Natural killer cell (primary cell): Measurements from ENCODE around the gene ARID1B. TPM values are rescaled to one million over a fixed set of nuclear protein-coding genes. Genes with fewer than 3 reads are reported as not detected.

Experiments
- ATAC-seq, 3 donors: fragments of 150-1000 bp in 2 of 3; fragments of 200-7000 bp in 1 of 3; cut with Tn5 transposase; 1 replicate in 1 of 3; 2 replicates in 2 of 3; pipeline ENCODE4 v1.10.0; 2021; ENCODE audit warnings: mild to moderate bottlenecking in 2 of 3, moderate library complexity in 2 of 3
- DNase-seq, 2 donors: peaks; one replicate each; pipeline versions ENCODE4 v3.0.0 to v3.0.0-alpha.2; 2013 to 2021; ENCODE audit warnings: mixed read lengths in 1 of 2
- H3K27ac ChIP-seq: one replicate; pipeline ENCODE4 v1.5.1; 2013; ENCODE audit warnings: mild to moderate bottlenecking, low read length
- H3K27me3 ChIP-seq: one replicate; pipeline ENCODE4 v1.6.1; 2013; ENCODE audit warnings: low read length; ENCODE audit not compliant: control insufficient read depth, insufficient read depth
- H3K36me3 ChIP-seq: one replicate; pipeline ENCODE4 v1.6.1; 2013; ENCODE audit warnings: low read length; ENCODE audit not compliant: control insufficient read depth, insufficient read depth
- H3K4me1 ChIP-seq: one replicate; pipeline ENCODE4 v1.6.1; 2013; ENCODE audit warnings: low read length; ENCODE audit not compliant: control insufficient read depth, insufficient read depth
- H3K4me3 ChIP-seq: one replicate; pipeline ENCODE4 v1.5.1; 2013; ENCODE audit warnings: low read length
- H3K9me3 ChIP-seq: one replicate; pipeline ENCODE4 v1.6.1; 2013; ENCODE audit warnings: low read length; ENCODE audit not compliant: control insufficient read depth, insufficient read depth
- H3K27ac Mint-ChIP-seq, 2 donors: one replicate each; pipeline ENCODE4 v1.8.0; 2022; ENCODE audit warnings: mild to moderate bottlenecking in 2 of 2, mixed read lengths in 2 of 2, moderate library complexity in 1 of 2
- H3K27me3 Mint-ChIP-seq, 2 donors: one replicate each; pipeline ENCODE4 v1.8.0; 2022; ENCODE audit warnings: low read depth in 2 of 2, mixed read lengths in 2 of 2
- H3K36me3 Mint-ChIP-seq: one replicate; pipeline ENCODE4 v1.8.0; 2022; ENCODE audit warnings: mixed read lengths
- H3K4me1 Mint-ChIP-seq, 2 donors: one replicate each; pipeline ENCODE4 v1.8.0; 2022; ENCODE audit warnings: mixed read lengths in 2 of 2
- H3K4me3 Mint-ChIP-seq: one replicate; pipeline ENCODE4 v1.8.0; 2022; ENCODE audit warnings: mild to moderate bottlenecking, moderate library complexity, mixed read lengths
- H3K9me3 Mint-ChIP-seq, 2 donors: one replicate each; pipeline ENCODE4 v1.8.0; 2022; ENCODE audit warnings: mixed read lengths in 2 of 2
- CTCF ChIP-seq: fragments of 200-600 bp; IDR thresholded peaks from one replicate; pipeline ENCODE4 v1.8.0; 2022; ENCODE audit warnings: antibody characterized with exemption
- WGBS: methylation state at CpG from one replicate; pipeline ENCODE4 v1.1.7; 2013; ENCODE audit warnings: missing lambda C conversion rate; ENCODE audit not compliant: insufficient coverage; 5-methylcytosine and 5-hydroxymethylcytosine counted together
- intact Hi-C: fragments of 100-400 bp; cut with micrococcal nuclease; formaldehyde crosslinking; loops from one replicate; pipeline ENCODE4 v1.14.2; 2022
- total RNA-seq, 4 donors: library from RNA; stranded (reverse); fragments of 120-200 nt in 1 of 4; gene quantifications; one replicate each; pipeline versions ENCODE4 v1.2.3 to v1.2.4, GENCODE V29; 2013 to 2022

ARID1B gene
- total RNA-seq, 3 donors from 2014 or later (not counting 1 experiment from before 2014, with no cell fraction given), result 180 to 201 (median 189) TPM

- under 1% methylated on average over 87 of the region's 100 CpGs for WGBS
- Histone ChIP-seq H3K27ac (peak overlapping the region; percentile 74), H3K4me1 (peaks cover 13% of the 10 kb centered on the region), H3K27me3 (no peaks in the 10 kb centered on the region), H3K4me3 (peak overlapping the region; percentile 89), H3K9me3 (no peaks in the 10 kb centered on the region), H3K36me3 (no peaks in the 10 kb centered on the region)
- H3K4me1 Mint-ChIP-seq, result peaks cover 42 to 49% of the 10 kb centered on the region in 2 donors
- no peak for TF ChIP-seq CTCF
- H3K9me3 Mint-ChIP-seq, result no peaks in the 10 kb centered on the region
- H3K27ac Mint-ChIP-seq, result peak overlapping the region; percentile 92
- H3K4me3 Mint-ChIP-seq, result peak overlapping the region; percentile 88
- no peaks in the 10 kb centered on the region for H3K36me3 Mint-ChIP-seq
- intact Hi-C loops, result loop anchor here (5.0 kb wide), 1 partner anchor 404 kb away; no protein-coding TSS in a partner anchor
- DNase-seq (peak; percentile 58 to 59), ATAC-seq (peak; percentile 2 to 6 (median 4))
- H3K27me3 Mint-ChIP-seq, result no peaks in the 10 kb centered on the region
These were observed 1.5 kb downstream of the ARID1B start for GRCh38 chr6:156778454-156779205.

- H3K27ac ChIP-seq, result peak overlapping the region; percentile 78
- peaks cover 14% of the 10 kb centered on the region for H3K4me1 ChIP-seq
- no peak for TF ChIP-seq CTCF
- DNase-seq (peak; percentile 33 to 71), ATAC-seq (peak; percentile 13 to 17 (median 16))
- peak overlapping the region; percentile 71 for H3K4me3 ChIP-seq
- no peaks in the 10 kb centered on the region for H3K36me3 ChIP-seq
- WGBS, result under 1% methylated on average over 108 of the region's 108 CpGs
- H3K36me3 Mint-ChIP-seq, result no peaks in the 10 kb centered on the region
- H3K4me3 Mint-ChIP-seq, result peak overlapping the region; percentile 93
- no peaks in the 10 kb centered on the region for H3K27me3 Mint-ChIP-seq
- H3K9me3 Mint-ChIP-seq, result no peaks in the 10 kb centered on the region
- H3K27ac Mint-ChIP-seq, result peak overlapping the region; percentile 92 to 98
- intact Hi-C loops, result loop anchor here (2.0 to 5.0 kb wide), 3 partner anchors 73 to 403 kb away; no protein-coding TSS in a partner anchor
- no peaks in the 10 kb centered on the region for H3K27me3 ChIP-seq
- no peaks in the 10 kb centered on the region for H3K9me3 ChIP-seq
- peaks cover 46 to 48% of the 10 kb centered on the region in 2 donors for H3K4me1 Mint-ChIP-seq
These were observed 2.3 kb downstream of the ARID1B start for GRCh38 chr6:156779206-156780094.

GRCh38 chr6:156780102-156780641 lies 3.0 kb downstream of the ARID1B start:
- WGBS, result under 1% methylated on average over 9 of the region's 9 CpGs
- H3K27me3 Mint-ChIP-seq, result no peaks in the 10 kb centered on the region

More at GRCh38 chr6:156780102-156780641, 3.0 kb downstream of the ARID1B start:
- ATAC-seq (peak; percentile 48 to 69 (median 60)), DNase-seq (peak; percentile 26 to 86)
- peaks cover 16% of the 10 kb centered on the region for H3K4me1 ChIP-seq
- Mint-ChIP-seq H3K36me3 (no peaks in the 10 kb centered on the region), H3K4me1 (peaks cover 41 to 46% of the 10 kb centered on the region in 2 donors), H3K4me3 (peak overlapping the region; percentile 93), H3K9me3 (no peaks in the 10 kb centered on the region), H3K27ac (peak overlapping the region; percentile 92 to 98)
- H3K27me3 ChIP-seq, result no peaks in the 10 kb centered on the region
- no peaks in the 10 kb centered on the region for H3K9me3 ChIP-seq
- no peaks in the 10 kb centered on the region for H3K36me3 ChIP-seq
- peak overlapping the region; percentile 78 for H3K27ac ChIP-seq
- TF ChIP-seq CTCF, result no peak
- peak overlapping the region; percentile 71 for H3K4me3 ChIP-seq
- intact Hi-C loops, result loop anchor here (2.0 to 5.0 kb wide), 2 partner anchors 72 to 241 kb away; no protein-coding TSS in a partner anchor
